T-cell (primary cell): ENCODE results near the gene AMFR. TPM values are rescaled to one million over a fixed set of nuclear protein-coding genes. Genes with fewer than 3 reads are reported as not detected.
A peak's percentile ranks its signal among the peaks of the same experiment; 100 is the strongest.

Experiments used
- ATAC-seq, 4 experiments: fragments of 200-7000 bp in 3 of 4; fragments of 150-1000 bp in 1 of 4; cut with Tn5 transposase; replicated peaks in 1 of 4; 1 replicate in 3 of 4; 2 replicates in 1 of 4; pipeline ENCODE4 v1.10.0; 2021; ENCODE audit warnings: moderate library complexity in 3 of 4, mild to moderate bottlenecking in 2 of 4, moderate number of reproducible peaks in 1 of 4
- CTCF ChIA-PET, 2 donors: fragments of 300-600 bp; sonication (Branson Sonifier 250); formaldehyde crosslinking; loops; one replicate each; lab custom pipeline; 2022; ENCODE audit warnings: antibody characterized with exemption in 2 of 2; lab: Charles Lee
- POLR2A ChIA-PET, 2 donors: fragments of 300-600 bp; sonication (Branson Sonifier 250); formaldehyde crosslinking; loops; one replicate each; lab custom pipeline; 2022; ENCODE audit warnings: antibody characterized with exemption in 2 of 2; lab: Charles Lee
- DNase-seq, 35 experiments: peaks; one replicate each; pipeline versions ENCODE4 v3.0.0 to v3.0.0-alpha.2; 2013 to 2023
- H3K27ac ChIP-seq: one replicate; pipeline ENCODE4 v1.5.1; 2013; ENCODE audit warnings: low read length
- H3K27me3 ChIP-seq, 2 experiments: replicated peaks in 1 of 2; 1 replicate in 1 of 2; 2 replicates in 1 of 2; pipeline versions ENCODE4 v1.6.1 to v1.7.0; 2013; ENCODE audit warnings: low read length in 1 of 2, mixed read lengths in 1 of 2; ENCODE audit not compliant: control insufficient read depth in 2 of 2, insufficient read depth in 2 of 2; ENCODE audit errors: extremely low read depth in 1 of 2
- H3K36me3 ChIP-seq, 2 donors: 1 replicate in 1 of 2; 2 replicates in 1 of 2; pipeline versions ENCODE4 v1.6.1 to v1.7.0; 2013; ENCODE audit warnings: low read length in 1 of 2; ENCODE audit not compliant: control insufficient read depth in 2 of 2, insufficient read depth in 1 of 2; ENCODE audit errors: extremely low read depth in 1 of 2
- H3K4me1 ChIP-seq, 2 experiments: 1 replicate in 1 of 2; 2 replicates in 1 of 2; pipeline versions ENCODE4 v1.6.1 to v1.7.0; 2013; ENCODE audit warnings: low read length in 2 of 2, mixed read lengths in 1 of 2; ENCODE audit not compliant: insufficient read depth in 2 of 2, control insufficient read depth in 1 of 2; ENCODE audit errors: extremely low read depth in 1 of 2
- H3K4me3 ChIP-seq, 2 donors: 1 replicate in 1 of 2; 2 replicates in 1 of 2; pipeline versions ENCODE4 v1.5.1 to v1.7.0; 2013; ENCODE audit warnings: mild to moderate bottlenecking in 2 of 2, low read length in 1 of 2, moderate library complexity in 1 of 2; ENCODE audit not compliant: control insufficient read depth in 1 of 2; ENCODE audit errors: extremely low read depth in 1 of 2
- H3K9me3 ChIP-seq: 2 replicates; pipeline ENCODE4 v1.7.0; 2013
- H3K27ac Mint-ChIP-seq, 2 donors: one replicate each; pipeline ENCODE4 v1.8.0; 2020 to 2021; ENCODE audit warnings: mild to moderate bottlenecking in 2 of 2, mixed read lengths in 2 of 2
- H3K27me3 Mint-ChIP-seq, 2 donors: one replicate each; pipeline ENCODE4 v1.8.0; 2021 to 2022; ENCODE audit warnings: mixed read lengths in 2 of 2
- H3K36me3 Mint-ChIP-seq: one replicate; pipeline ENCODE4 v1.8.0; 2021; ENCODE audit warnings: mixed read lengths
- H3K4me1 Mint-ChIP-seq, 3 donors: one replicate each; pipeline ENCODE4 v1.8.0; 2020 to 2022; ENCODE audit warnings: mixed read lengths in 3 of 3, mild to moderate bottlenecking in 1 of 3
- H3K4me3 Mint-ChIP-seq, 3 donors: one replicate each; pipeline ENCODE4 v1.8.0; 2020 to 2022; ENCODE audit warnings: mild to moderate bottlenecking in 3 of 3, mixed read lengths in 3 of 3, moderate library complexity in 3 of 3
- H3K9me3 Mint-ChIP-seq, 3 donors: one replicate each; pipeline ENCODE4 v1.8.0; 2020 to 2022; ENCODE audit warnings: mixed read lengths in 3 of 3
- WGBS: methylation state at CpG from one replicate; pipeline ENCODE4 v1.1.5; 2013; ENCODE audit warnings: missing lambda C conversion rate; ENCODE audit not compliant: insufficient coverage; 5-methylcytosine and 5-hydroxymethylcytosine counted together
- total RNA-seq, 35 experiments: library from RNA in 6 of 35; stranded (reverse) in 6 of 35; fragments of 120-200 nt in 1 of 35; gene quantifications; one replicate each; pipeline versions ENCODE4 v1.2.1 to v1.2.4 and lab custom pipeline; 2013 to 2026

AMFR gene
- total RNA-seq, 5 donors from 2014 or later (not counting 1 experiment from before 2014, with no cell fraction given) = 60.4 to 71.9 (median 68.4) TPM

- peaks cover 0 to 9% of the 10 kb centered on the region in 2 experiments for H3K4me1 ChIP-seq
- H3K27ac Mint-ChIP-seq = no peak overlapping the region
- no peak overlapping the region for H3K4me3 Mint-ChIP-seq
- ChIA-PET CTCF (interaction anchor here (0.5 to 2.0 kb wide), 20 partner anchors 10 to 1995 kb away, joined by 3 to 28 read pairs (median 4); no protein-coding TSS in a partner anchor), POLR2A (no interaction called here)
- WGBS = no CpG with 5 or more reads among the region's 1 CpG
- H3K36me3 Mint-ChIP-seq = no peaks in the 10 kb centered on the region
- no peaks in the 10 kb centered on the region for H3K9me3 ChIP-seq
- H3K9me3 Mint-ChIP-seq = no peaks in the 10 kb centered on the region
- DNase-seq = no peak
- H3K27ac ChIP-seq = no peak overlapping the region
- H3K36me3 ChIP-seq = no peaks in the 10 kb centered on the region
- peaks cover 0 to 3% of the 10 kb centered on the region in 2 donors for H3K27me3 Mint-ChIP-seq
- ATAC-seq = no peak
- peaks cover 6 to 10% (median 6%) of the 10 kb centered on the region in 3 donors for H3K4me1 Mint-ChIP-seq
- H3K4me3 ChIP-seq = no peak overlapping the region
- peaks cover 0 to 10% of the 10 kb centered on the region in 2 experiments for H3K27me3 ChIP-seq
These were observed 106.6 kb downstream of the AMFR start for GRCh38 chr16:56318827-56319140.

- Mint-ChIP-seq H3K4me3 (peak overlapping the region; percentile 34 to 64 (median 34)), H3K27me3 (peaks cover 0 to 3% of the 10 kb centered on the region in 2 donors)
- peaks cover 0 to 10% of the 10 kb centered on the region in 2 experiments for H3K27me3 ChIP-seq
These were observed 107.1 kb downstream of the AMFR start for GRCh38 chr16:56317998-56318826.

GRCh38 chr16:56316545-56316944, 108.8 kb downstream of the AMFR start:
- peaks cover 0 to 3% of the 10 kb centered on the region in 2 donors for H3K27me3 Mint-ChIP-seq
- POLR2A ChIA-PET = no interaction called here
- ATAC-seq (no peak), DNase-seq (no peak)
- no peaks in the 10 kb centered on the region for H3K9me3 Mint-ChIP-seq
- no peak overlapping the region for H3K27ac Mint-ChIP-seq
- no peaks in the 10 kb centered on the region for H3K36me3 ChIP-seq
- H3K36me3 Mint-ChIP-seq = no peaks in the 10 kb centered on the region
- H3K4me1 Mint-ChIP-seq = peaks cover 6 to 10% (median 6%) of the 10 kb centered on the region in 3 donors
- no peak overlapping the region for H3K4me3 Mint-ChIP-seq
- CTCF ChIA-PET = no interaction called here
- 75% methylated on average over 4 of the region's 7 CpGs for WGBS
- no peaks in the 10 kb centered on the region for H3K9me3 ChIP-seq
- H3K27me3 ChIP-seq = peaks cover 0 to 10% of the 10 kb centered on the region in 2 experiments
- no peak overlapping the region for H3K27ac ChIP-seq
- peaks cover 0 to 9% of the 10 kb centered on the region in 2 experiments for H3K4me1 ChIP-seq
- H3K4me3 ChIP-seq = no peak overlapping the region

More at GRCh38 chr16:56317998-56318826, 107.1 kb downstream of the AMFR start:
- Mint-ChIP-seq H3K4me1 (peaks cover 6 to 10% (median 6%) of the 10 kb centered on the region in 3 donors), H3K9me3 (no peaks in the 10 kb centered on the region), H3K36me3 (no peaks in the 10 kb centered on the region), H3K27ac (no peak overlapping the region)
- H3K27ac ChIP-seq = no peak overlapping the region
- no peaks in the 10 kb centered on the region for H3K9me3 ChIP-seq
- 17% methylated on average over 20 of the region's 28 CpGs for WGBS
- ChIA-PET POLR2A (interaction anchor here in 1 of 2 donors (0.5 kb wide), 1 partner anchor 29 kb away, joined by 3 read pairs; no protein-coding TSS in a partner anchor), CTCF (interaction anchor here (0.5 to 2.0 kb wide), 21 partner anchors 9 to 1995 kb away, joined by 3 to 28 read pairs (median 4); no protein-coding TSS in a partner anchor)
- DNase-seq (peak; percentile 42 to 84 (median 69)), ATAC-seq (peak; percentile 92 to 96 (median 93))
- H3K36me3 ChIP-seq = no peaks in the 10 kb centered on the region
- peak overlapping the region in 1 of 2 donors; percentile 8 for H3K4me3 ChIP-seq
- H3K4me1 ChIP-seq = peaks cover 0 to 9% of the 10 kb centered on the region in 2 experiments

GRCh38 chr16:56315955-56316354, 109.4 kb downstream of the AMFR start:
- Mint-ChIP-seq H3K27me3 (peaks cover 0 to 3% of the 10 kb centered on the region in 2 donors), H3K4me1 (peaks cover 6 to 10% (median 6%) of the 10 kb centered on the region in 3 donors), H3K36me3 (no peaks in the 10 kb centered on the region), H3K4me3 (no peak overlapping the region), H3K9me3 (no peaks in the 10 kb centered on the region), H3K27ac (no peak overlapping the region)
- Histone ChIP-seq H3K27me3 (peaks cover 0 to 10% of the 10 kb centered on the region in 2 experiments), H3K4me1 (peaks cover 0 to 9% of the 10 kb centered on the region in 2 experiments), H3K27ac (no peak overlapping the region), H3K36me3 (no peaks in the 10 kb centered on the region), H3K4me3 (no peak overlapping the region), H3K9me3 (no peaks in the 10 kb centered on the region)
- POLR2A ChIA-PET = no interaction called here
- no peak for ATAC-seq
- DNase-seq = no peak
- CTCF ChIA-PET = no interaction called here
- 98% methylated on average over 7 of the region's 7 CpGs for WGBS

GRCh38 chr16:56314244-56314850, 111.0 kb downstream of the AMFR start:
- H3K4me3 Mint-ChIP-seq = no peak overlapping the region
- 81% methylated on average over 11 of the region's 18 CpGs for WGBS

GRCh38 chr16:56312556-56312955, 112.8 kb downstream of the AMFR start:
- Mint-ChIP-seq H3K9me3 (no peaks in the 10 kb centered on the region), H3K4me1 (peaks cover 0 to 3% (median 0%) of the 10 kb centered on the region in 3 donors), H3K36me3 (no peaks in the 10 kb centered on the region), H3K27ac (no peak overlapping the region), H3K4me3 (no peak overlapping the region), H3K27me3 (peaks cover 0 to 2% of the 10 kb centered on the region in 2 donors)
- WGBS = 83% methylated on average over 3 of the region's 7 CpGs
- Histone ChIP-seq H3K4me1 (no peaks in the 10 kb centered on the region), H3K27me3 (no peaks in the 10 kb centered on the region), H3K27ac (no peak overlapping the region), H3K36me3 (no peaks in the 10 kb centered on the region), H3K4me3 (no peak overlapping the region), H3K9me3 (no peaks in the 10 kb centered on the region)
- POLR2A ChIA-PET = no interaction called here
- ATAC-seq (no peak), DNase-seq (no peak)
- CTCF ChIA-PET = no interaction called here

More at GRCh38 chr16:56314244-56314850, 111.0 kb downstream of the AMFR start:
- no peaks in the 10 kb centered on the region for H3K9me3 ChIP-seq
- H3K4me3 ChIP-seq = no peak overlapping the region
- ChIA-PET POLR2A (no interaction called here), CTCF (interaction anchor here in 1 of 2 donors (0.6 kb wide), 1 partner anchor 55 kb away, joined by 3 read pairs; no protein-coding TSS in a partner anchor)
- H3K27ac Mint-ChIP-seq = no peak overlapping the region
- H3K4me1 Mint-ChIP-seq = peaks cover 6 to 10% (median 6%) of the 10 kb centered on the region in 3 donors
- no peak overlapping the region for H3K27ac ChIP-seq
- H3K4me1 ChIP-seq = peaks cover 0 to 9% of the 10 kb centered on the region in 2 experiments
- ATAC-seq (no peak), DNase-seq (no peak)
- no peaks in the 10 kb centered on the region for H3K36me3 ChIP-seq
- H3K27me3 Mint-ChIP-seq = no peaks in the 10 kb centered on the region
- no peaks in the 10 kb centered on the region for H3K36me3 Mint-ChIP-seq
- H3K9me3 Mint-ChIP-seq = no peaks in the 10 kb centered on the region
- H3K27me3 ChIP-seq = peaks cover 0 to 8% of the 10 kb centered on the region in 2 experiments
